Panc1 (cell line): ENCODE measurements around the gene RPS6KB1. TPM values are rescaled to one million over a fixed set of nuclear protein-coding genes. Genes with fewer than 3 reads are reported as not detected.

ENCODE experiments used
- ATAC-seq: fragments of 200-7000 bp; cut with Tn5 transposase; 2 replicates; pipeline ENCODE4 v1.9.1; 2020; ENCODE audit warnings: mild to moderate bottlenecking, moderate library complexity
- BruUV-seq: library from RNA; stranded (reverse); fragments of 400-500 nt; replicated peaks from 2 replicates; lab custom pipeline; 2021; lab: Mats Ljungman, UMichigan
- CTCF ChIA-PET: fragments of 300-600 bp; sonication (Branson Sonifier 250); formaldehyde crosslinking; loops from one replicate; lab custom pipeline; 2022; ENCODE audit warnings: antibody characterized with exemption; lab: Charles Lee
- POLR2A ChIA-PET: fragments of 300-600 bp; sonication (Branson Sonifier 250); formaldehyde crosslinking; loops from one replicate; lab custom pipeline; 2022; ENCODE audit warnings: antibody characterized with exemption; lab: Charles Lee
- DNase-seq: peaks from one replicate; pipeline ENCODE4 v3.0.0-alpha.2; 2010; ENCODE audit warnings: low read depth, low spot score
- H3K27ac ChIP-seq: 2 replicates; pipeline ENCODE4 v1.5.1; 2011; ENCODE audit warnings: mild to moderate bottlenecking, low read length, inconsistent platforms
- H3K27me3 ChIP-seq: fragments of 200-500 bp; sonication (Bioruptor generic); 2 replicates; pipeline ENCODE4 v1.6.0; 2014; ENCODE audit warnings: low read length, inconsistent platforms; ENCODE audit not compliant: control insufficient read depth, insufficient read depth
- H3K36me3 ChIP-seq: fragments of 200-500 bp; sonication (Bioruptor generic); 2 replicates; pipeline ENCODE4 v1.5.1; 2014; ENCODE audit warnings: inconsistent platforms, mild to moderate bottlenecking, low read length, moderate library complexity; ENCODE audit not compliant: control insufficient read depth, insufficient read depth
- H3K4me1 ChIP-seq: 2 replicates; pipeline ENCODE4 v1.5.1; 2011; ENCODE audit warnings: inconsistent platforms, mild to moderate bottlenecking, low read length, moderate library complexity; ENCODE audit not compliant: control insufficient read depth, insufficient read depth
- H3K4me3 ChIP-seq, 2 experiments: 2 replicates each; pipeline ENCODE4 v1.5.1; 2011 to 2012; ENCODE audit warnings: low read depth in 2 of 2, low read length in 2 of 2, mild to moderate bottlenecking in 2 of 2, inconsistent platforms in 1 of 2, moderate library complexity in 1 of 2
- H3K9me3 ChIP-seq: fragments of 200-500 bp; sonication (Bioruptor generic); 2 replicates; pipeline ENCODE4 v1.5.1; 2014; ENCODE audit warnings: low read depth, mild to moderate bottlenecking, inconsistent platforms, low read length, moderate library complexity; ENCODE audit not compliant: control insufficient read depth, insufficient read depth
- CTCF ChIP-seq: fragments of 450-650 bp; IDR thresholded peaks from 2 replicates; pipeline ENCODE4 v1.5.1; 2017; ENCODE audit warnings: mild to moderate bottlenecking
- POLR2AphosphoS5 ChIP-seq: IDR thresholded peaks from 2 replicates; pipeline ENCODE4 v1.6.1; 2012; ENCODE audit warnings: mild to moderate bottlenecking, low read depth, low read length, moderate library complexity
- SIN3A ChIP-seq: IDR thresholded peaks from 2 replicates; pipeline ENCODE4 v1.6.1; 2012; ENCODE audit warnings: low read depth, mild to moderate bottlenecking, low read length, moderate library complexity, borderline replicate concordance; ENCODE audit not compliant: insufficient read depth
- TCF7L2 ChIP-seq: IDR thresholded peaks from 2 replicates; pipeline ENCODE4 v1.6.1; 2011; ENCODE audit warnings: mild to moderate bottlenecking, low read depth, low read length, inconsistent platforms
- in situ Hi-C: cut with HindIII; loops from 2 replicates; pipeline ENCODE4 v1.10.0; 2016; ENCODE audit warnings: low sequenced_read_pairs, low pct_unique_long_range_greater_than_20kb
- intact Hi-C: fragments of 100-400 bp; cut with micrococcal nuclease; formaldehyde crosslinking; loops from one replicate; pipeline ENCODE4 v1.10.0; 2022; ENCODE audit not compliant: unreplicated experiment
- total RNA-seq: library from RNA; stranded (reverse); gene quantifications from one replicate; pipeline ENCODE4 v1.2.1, GENCODE V29; 2021; ENCODE audit not compliant: unreplicated experiment
- TF ChIP-seq, protein P1 (sequence below), 2 experiments: IDR thresholded peaks; 2 replicates each; pipeline ENCODE4 v1.6.1; 2011 to 2012; ENCODE audit warnings: low read depth in 2 of 2, control low read depth in 1 of 2, low read length in 1 of 2, mild to moderate bottlenecking in 1 of 2, moderate library complexity in 1 of 2; ENCODE audit not compliant: insufficient read depth in 1 of 2

Gene RPS6KB1
- total RNA-seq, 1 experiment from 2014 or later: 34.6 TPM

DNA sequence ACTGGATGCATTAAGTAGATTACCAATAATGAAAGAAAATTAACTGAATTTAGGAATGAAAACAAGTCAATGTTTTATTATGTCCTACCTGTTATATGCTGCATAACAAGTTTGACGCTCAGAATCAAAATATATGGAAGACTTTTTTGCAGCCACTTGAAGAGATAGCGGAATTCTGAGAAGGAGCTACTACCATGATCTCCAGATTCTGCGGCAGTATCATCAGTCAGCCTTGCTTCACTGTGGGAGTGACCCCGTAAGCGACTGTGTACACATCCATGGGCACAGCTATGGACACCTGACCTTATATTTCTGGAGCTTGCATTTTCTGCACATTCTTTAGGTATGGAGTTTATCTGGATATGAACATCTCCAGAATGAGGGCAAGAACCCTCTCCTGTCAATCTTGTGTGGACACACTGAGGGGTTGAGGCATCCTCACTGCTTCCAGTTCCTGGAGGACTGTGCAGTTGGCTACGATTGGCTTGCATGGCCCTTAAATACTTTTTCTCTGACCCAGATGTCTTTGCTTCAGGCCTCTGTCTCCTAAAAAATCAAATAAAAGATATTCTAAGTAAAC is 69.9 kb downstream of the RPS6KB1 start:
- no peak overlapping the region for H3K27ac ChIP-seq
- DNase-seq (no peak), ATAC-seq (no peak)
- H3K4me1 ChIP-seq: peaks cover 9% of the 10 kb centered on the region
- no peaks in the 10 kb centered on the region; the same call in none of the 2 replicates for H3K36me3 ChIP-seq
- ChIA-PET CTCF (no interaction called here), POLR2A (no interaction called here)
- no peaks in the 10 kb centered on the region for H3K27me3 ChIP-seq
- in situ Hi-C loops: no loop called here
- intact Hi-C loops: no loop called here
- no peak for TF ChIP-seq POLR2AphosphoS5
- TF ChIP-seq TCF7L2: no peak
- H3K9me3 ChIP-seq: no peaks in the 10 kb centered on the region
- H3K4me3 ChIP-seq: no peak overlapping the region
- BruUV-seq: no TSS peak

DNA sequence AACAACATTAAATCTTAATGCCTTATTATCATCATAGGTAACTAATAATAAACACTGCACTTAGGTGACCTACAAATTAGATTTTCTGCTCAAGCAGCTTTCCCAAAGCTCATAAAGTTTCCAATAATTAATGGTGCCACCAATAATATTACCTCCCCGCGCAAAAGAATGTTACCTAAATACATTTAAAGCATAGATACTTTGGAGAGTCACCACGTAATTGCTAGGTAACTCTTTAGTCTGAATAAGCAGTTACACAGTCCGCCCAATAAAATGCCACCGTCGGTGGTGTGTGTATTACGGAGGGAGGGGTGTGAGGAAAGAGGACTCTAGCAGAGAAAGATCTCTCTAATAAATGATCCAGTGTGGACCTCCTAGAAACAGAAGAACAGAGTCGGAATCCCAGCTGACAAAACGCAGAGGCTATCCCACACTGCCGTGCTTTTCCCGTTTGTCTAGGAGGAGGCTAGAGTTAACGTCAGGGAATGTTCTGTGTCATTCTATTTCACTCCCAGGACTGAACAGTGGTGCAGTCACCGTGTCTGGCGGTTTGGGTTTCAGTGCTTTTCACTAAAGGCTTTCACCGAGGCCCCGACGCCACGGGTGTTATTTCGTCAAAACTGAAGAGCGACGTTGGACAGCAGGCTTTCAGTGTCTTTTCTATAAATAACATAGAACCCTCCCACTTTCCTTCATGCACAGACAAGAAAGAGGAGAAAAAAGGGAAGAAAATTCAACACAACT is 71.0 kb downstream of the RPS6KB1 start:
- ATAC-seq (peak; percentile 72), DNase-seq (no peak)
- intact Hi-C loops: no loop called here
- no peaks in the 10 kb centered on the region; the same call in none of the 2 replicates for H3K36me3 ChIP-seq
- CTCF ChIA-PET: no interaction called here
- BruUV-seq: no TSS peak
- POLR2A ChIA-PET: interaction anchor here (0.6 to 0.7 kb wide), 2 partner anchors 23 to 86 kb away, joined by 3 read pairs; no protein-coding TSS in a partner anchor
- TF ChIP-seq, protein P1, sequence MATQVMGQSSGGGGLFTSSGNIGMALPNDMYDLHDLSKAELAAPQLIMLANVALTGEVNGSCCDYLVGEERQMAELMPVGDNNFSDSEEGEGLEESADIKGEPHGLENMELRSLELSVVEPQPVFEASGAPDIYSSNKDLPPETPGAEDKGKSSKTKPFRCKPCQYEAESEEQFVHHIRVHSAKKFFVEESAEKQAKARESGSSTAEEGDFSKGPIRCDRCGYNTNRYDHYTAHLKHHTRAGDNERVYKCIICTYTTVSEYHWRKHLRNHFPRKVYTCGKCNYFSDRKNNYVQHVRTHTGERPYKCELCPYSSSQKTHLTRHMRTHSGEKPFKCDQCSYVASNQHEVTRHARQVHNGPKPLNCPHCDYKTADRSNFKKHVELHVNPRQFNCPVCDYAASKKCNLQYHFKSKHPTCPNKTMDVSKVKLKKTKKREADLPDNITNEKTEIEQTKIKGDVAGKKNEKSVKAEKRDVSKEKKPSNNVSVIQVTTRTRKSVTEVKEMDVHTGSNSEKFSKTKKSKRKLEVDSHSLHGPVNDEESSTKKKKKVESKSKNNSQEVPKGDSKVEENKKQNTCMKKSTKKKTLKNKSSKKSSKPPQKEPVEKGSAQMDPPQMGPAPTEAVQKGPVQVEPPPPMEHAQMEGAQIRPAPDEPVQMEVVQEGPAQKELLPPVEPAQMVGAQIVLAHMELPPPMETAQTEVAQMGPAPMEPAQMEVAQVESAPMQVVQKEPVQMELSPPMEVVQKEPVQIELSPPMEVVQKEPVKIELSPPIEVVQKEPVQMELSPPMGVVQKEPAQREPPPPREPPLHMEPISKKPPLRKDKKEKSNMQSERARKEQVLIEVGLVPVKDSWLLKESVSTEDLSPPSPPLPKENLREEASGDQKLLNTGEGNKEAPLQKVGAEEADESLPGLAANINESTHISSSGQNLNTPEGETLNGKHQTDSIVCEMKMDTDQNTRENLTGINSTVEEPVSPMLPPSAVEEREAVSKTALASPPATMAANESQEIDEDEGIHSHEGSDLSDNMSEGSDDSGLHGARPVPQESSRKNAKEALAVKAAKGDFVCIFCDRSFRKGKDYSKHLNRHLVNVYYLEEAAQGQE (IDR thresholded peaks at IDR 0.05; ENCODE audit: insufficient read depth in 1 of 2, low read depth in 2 of 2, low read length in 1 of 2): 0 out of 4 replicates have a peak, but pooled peaks of 1 of the 2 experiments have one; percentile 17
- no peak for TF ChIP-seq POLR2AphosphoS5
- peak overlapping the region; percentile 86 for H3K27ac ChIP-seq
- no peaks in the 10 kb centered on the region for H3K9me3 ChIP-seq
- peak overlapping the region; percentile 93 for H3K4me3 ChIP-seq
- H3K27me3 ChIP-seq: no peaks in the 10 kb centered on the region
- H3K4me1 ChIP-seq: peaks cover 9% of the 10 kb centered on the region
- in situ Hi-C loops: no loop called here

GRCh38 chr17:59964482-59965328 is 71.8 kb downstream of the RPS6KB1 start, which contains the start of gene RNFT1:
Gene RNFT1, minus strand, starts transcription at chr17:59964740. Its CDS starts 77 bp downstream, at chr17:59964663.
- Histone ChIP-seq H3K4me1 (peaks cover 9% of the 10 kb centered on the region), H3K4me3 (peak within 1 kb of the TSS; percentile 93), H3K27me3 (no peaks in the 10 kb centered on the region), H3K9me3 (no peaks in the 10 kb centered on the region), H3K27ac (peak within 1 kb of the TSS; percentile 87), H3K36me3 (no peaks in the 10 kb centered on the region; the same call in none of the 2 replicates)
- BruUV-seq: no TSS peak
- ChIA-PET POLR2A (interaction anchor here (0.5 kb wide), 2 partner anchors 75 to 346 kb away, joined by 3 to 6 read pairs; no protein-coding TSS in a partner anchor), CTCF (no interaction called here)
- in situ Hi-C loops (no loop called here), intact Hi-C loops (no loop called here)
- DNase-seq (peak; percentile 32), ATAC-seq (peak; percentile 96)
- no peak for TF ChIP-seq TCF7L2
- TF ChIP-seq, protein P1 (IDR thresholded peaks at IDR 0.05; ENCODE audit: insufficient read depth in 1 of 2, low read depth in 2 of 2, low read length in 1 of 2): no peak
- no peak for TF ChIP-seq CTCF
- 0 out of 2 replicates have a peak, but pooled peaks have one; percentile 55 for TF ChIP-seq SIN3A
- TF ChIP-seq POLR2AphosphoS5: peak; percentile 60; the same call in 1 of the 2 replicates
